Measurements from ENCODE around the gene MMP28.

The MMP28 gene

DNA sequence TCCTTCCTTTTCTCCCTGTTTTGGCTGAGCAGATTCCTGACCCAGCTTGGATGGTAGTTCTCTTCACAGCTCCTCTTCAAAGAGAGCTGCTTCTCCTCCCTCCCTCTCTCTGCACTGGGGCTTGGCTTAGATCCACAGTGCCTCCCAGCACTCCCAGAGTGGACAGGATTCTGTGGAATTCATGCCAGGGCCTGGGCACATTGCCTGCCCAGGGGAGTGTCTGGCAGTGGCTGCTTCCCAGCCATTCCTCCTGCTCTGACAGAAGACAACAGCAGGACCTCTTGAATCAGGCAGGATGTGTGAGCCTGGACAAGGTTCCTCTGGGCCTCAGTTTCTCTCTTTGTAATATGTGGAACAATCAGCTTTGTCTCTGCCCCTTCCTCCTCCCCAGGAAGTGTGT is 4.5 kb upstream of the MMP28 start:
- H3K79me2 ChIP-seq (ENCODE audit: insufficient read depth, low read length) = no peaks in the 10 kb centered on the region
- peaks cover 18% of the 10 kb centered on the region for H3K4me1 ChIP-seq (ENCODE audit: insufficient read depth, low read length, severe bottlenecking)
- H3K9me3 ChIP-seq (ENCODE audit: low read length) = no peaks in the 10 kb centered on the region
- no peak for TF ChIP-seq CTCF (IDR thresholded peaks at IDR 0.05; ENCODE audit: low read length)
- TF ChIP-seq EZH2 (IDR thresholded peaks at IDR 0.05; ENCODE audit: borderline replicate concordance, low read length) = no peak
- H3K27me3 ChIP-seq (ENCODE audit: insufficient read depth, low read length) = peaks cover 8% of the 10 kb centered on the region; the same call in 1 of the 2 replicates
- no peak overlapping the region for H3K4me2 ChIP-seq (ENCODE audit: low read length)
- no peak overlapping the region for H3K9ac ChIP-seq (ENCODE audit: low read length)
- H2AFZ ChIP-seq (ENCODE audit: low read length) = no peak overlapping the region
- H3K36me3 ChIP-seq (ENCODE audit: insufficient read depth, low read length) = no peaks in the 10 kb centered on the region
- H3K9me2 ChIP-seq (ENCODE audit: low read depth, low read length) = no peaks in the 10 kb centered on the region
- H3K27ac ChIP-seq (ENCODE audit: low read depth, low read length, poor library complexity, severe bottlenecking) = no peak overlapping the region
- H3F3A ChIP-seq (ENCODE audit: insufficient read depth, low read length) = no peaks in the 10 kb centered on the region
- H3K4me3 ChIP-seq (ENCODE audit: low read depth, low read length, poor library complexity, severe bottlenecking) = no peak overlapping the region
- H4K20me1 ChIP-seq (ENCODE audit: insufficient read depth, low read length) = no peaks in the 10 kb centered on the region

DNA sequence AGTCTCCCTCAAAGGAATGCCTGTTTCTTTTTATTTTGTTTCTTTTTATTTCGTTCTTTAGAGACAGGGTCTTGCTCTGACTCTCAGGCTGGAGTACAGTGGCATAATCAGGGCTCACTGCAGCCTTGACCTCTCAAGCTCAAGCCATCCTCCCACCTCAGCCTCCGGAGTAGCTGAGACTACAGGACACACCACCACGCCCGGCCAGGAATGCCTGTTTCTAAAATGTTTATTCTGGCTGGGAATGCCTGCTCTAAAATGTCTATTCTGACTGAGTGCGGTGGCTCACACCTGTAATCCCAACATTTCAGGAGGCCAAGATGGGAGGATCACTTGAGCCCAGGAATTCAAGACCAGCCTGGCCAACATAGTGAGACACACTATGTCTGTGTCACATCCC is 2.5 kb upstream of the MMP28 start:
- Histone ChIP-seq H3K4me1 (ENCODE audit: insufficient read depth, low read length, severe bottlenecking) (peaks cover 20% of the 10 kb centered on the region), H3K36me3 (ENCODE audit: insufficient read depth, low read length) (no peaks in the 10 kb centered on the region), H3K79me2 (ENCODE audit: insufficient read depth, low read length) (no peaks in the 10 kb centered on the region), H2AFZ (ENCODE audit: low read length) (no peak overlapping the region), H3K4me3 (ENCODE audit: low read depth, low read length, poor library complexity, severe bottlenecking) (no peak overlapping the region), H3K9me3 (ENCODE audit: low read length) (no peaks in the 10 kb centered on the region), H4K20me1 (ENCODE audit: insufficient read depth, low read length) (no peaks in the 10 kb centered on the region), H3K9me2 (ENCODE audit: low read depth, low read length) (no peaks in the 10 kb centered on the region), H3K4me2 (ENCODE audit: low read length) (no peak overlapping the region), H3K9ac (ENCODE audit: low read length) (no peak overlapping the region), H3K27me3 (ENCODE audit: insufficient read depth, low read length) (peaks cover 11% of the 10 kb centered on the region), H3F3A (ENCODE audit: insufficient read depth, low read length) (no peaks in the 10 kb centered on the region), H3K27ac (ENCODE audit: low read depth, low read length, poor library complexity, severe bottlenecking) (no peak overlapping the region)
- TF ChIP-seq CTCF (IDR thresholded peaks at IDR 0.05; ENCODE audit: low read length) (no peak), EZH2 (IDR thresholded peaks at IDR 0.05; ENCODE audit: borderline replicate concordance, low read length) (no peak)

DNA sequence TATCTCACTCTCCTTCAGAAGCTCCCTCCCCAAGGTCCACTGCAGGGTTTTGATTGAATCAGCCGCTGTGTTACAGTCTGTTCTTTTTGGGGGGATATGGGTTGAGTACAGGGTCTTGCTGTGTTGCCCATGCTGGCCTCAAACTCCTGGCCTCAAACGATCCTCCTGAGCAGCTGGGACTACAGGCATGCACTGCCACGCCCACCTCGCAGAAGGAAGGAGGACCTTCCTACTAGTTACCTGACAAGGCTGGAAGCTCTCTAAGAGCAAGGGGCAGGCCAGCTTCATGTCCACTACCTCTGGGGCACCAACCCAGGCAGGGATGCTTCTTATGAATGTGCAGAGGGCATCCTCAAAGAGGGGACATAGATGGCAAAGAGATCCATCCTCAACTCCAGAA is 1.9 kb upstream of the MMP28 start:
- Histone ChIP-seq H3F3A (ENCODE audit: insufficient read depth, low read length) (no peaks in the 10 kb centered on the region), H3K27ac (ENCODE audit: low read depth, low read length, poor library complexity, severe bottlenecking) (no peak overlapping the region), H4K20me1 (ENCODE audit: insufficient read depth, low read length) (no peaks in the 10 kb centered on the region), H3K4me2 (ENCODE audit: low read length) (no peak overlapping the region), H3K4me1 (ENCODE audit: insufficient read depth, low read length, severe bottlenecking) (peaks cover 20% of the 10 kb centered on the region), H3K9ac (ENCODE audit: low read length) (no peak overlapping the region), H3K79me2 (ENCODE audit: insufficient read depth, low read length) (no peaks in the 10 kb centered on the region), H3K27me3 (ENCODE audit: insufficient read depth, low read length) (peaks cover 11% of the 10 kb centered on the region), H3K36me3 (ENCODE audit: insufficient read depth, low read length) (no peaks in the 10 kb centered on the region), H3K4me3 (ENCODE audit: low read depth, low read length, poor library complexity, severe bottlenecking) (no peak overlapping the region), H3K9me3 (ENCODE audit: low read length) (no peaks in the 10 kb centered on the region), H2AFZ (ENCODE audit: low read length) (no peak overlapping the region), H3K9me2 (ENCODE audit: low read depth, low read length) (no peaks in the 10 kb centered on the region)
- TF ChIP-seq EZH2 (IDR thresholded peaks at IDR 0.05; ENCODE audit: borderline replicate concordance, low read length) (no peak), CTCF (IDR thresholded peaks at IDR 0.05; ENCODE audit: low read length) (no peak)
